Retina (tissue), 1 donor: ENCODE measurements around the gene NUDT14.

Experiments used
- DNase-seq: peaks from one replicate; pipeline ENCODE4 v3.0.0-alpha.2; 2016

The NUDT14 gene

GRCh38 chr14:105172476-105172875 is 8.6 kb downstream of the NUDT14 start:
- no peak for DNase-seq

- no peak for DNase-seq
Measured at GRCh38 chr14:105171004-105171673, 10.0 kb downstream of the NUDT14 start.

GRCh38 chr14:105169776-105170655 is 11.1 kb downstream of the NUDT14 start:
- DNase-seq = no peak

GRCh38 chr14:105168979-105169507 is 12.1 kb downstream of the NUDT14 start:
- DNase-seq = peak; percentile 85

GRCh38 chr14:105168496-105168978 is 12.6 kb downstream of the NUDT14 start, which contains the start of gene JAG2:
Gene JAG2, minus strand, starts transcription at chr14:105168776. Its CDS starts 356 bp downstream, at chr14:105168420.
- DNase-seq = no peak

- DNase-seq = no peak
Measured at GRCh38 chr14:105168093-105168420, 13.1 kb downstream of the NUDT14 start.

- DNase-seq = no peak
Measured at GRCh38 chr14:105167303-105168092, 13.6 kb downstream of the NUDT14 start.

- DNase-seq = no peak
Measured at GRCh38 chr14:105166571-105167302, 14.4 kb downstream of the NUDT14 start.

GRCh38 chr14:105165761-105166485 is 15.2 kb downstream of the NUDT14 start:
- DNase-seq = no peak

GRCh38 chr14:105165134-105165704 is 15.9 kb downstream of the NUDT14 start:
- no peak for DNase-seq

GRCh38 chr14:105163040-105163742 is 17.9 kb downstream of the NUDT14 start:
- no peak for DNase-seq

GRCh38 chr14:105162669-105162979 is 18.5 kb downstream of the NUDT14 start:
- DNase-seq = no peak

- no peak for DNase-seq
Measured at GRCh38 chr14:105161964-105162668, 19.0 kb downstream of the NUDT14 start.

GRCh38 chr14:105161309-105161708 is 19.8 kb downstream of the NUDT14 start:
- DNase-seq = no peak

- no peak for DNase-seq
Measured at GRCh38 chr14:105160776-105161175, 20.3 kb downstream of the NUDT14 start.

GRCh38 chr14:105159344-105159743 is 21.8 kb downstream of the NUDT14 start:
- no peak for DNase-seq

GRCh38 chr14:105158794-105159193 is 22.3 kb downstream of the NUDT14 start:
- DNase-seq = no peak

- DNase-seq = no peak
Measured at GRCh38 chr14:105157872-105158271, 23.2 kb downstream of the NUDT14 start.

GRCh38 chr14:105156414-105157375 is 24.4 kb downstream of the NUDT14 start:
- DNase-seq = no peak
